Gastrocnemius medialis (tissue), 4 donors: ENCODE measurements around the gene ANXA8L1. TPM values are rescaled to one million over a fixed set of nuclear protein-coding genes. Genes with fewer than 3 reads are reported as not detected.
"Not testable (repeated sequence)": the region's sequence is repeated elsewhere in the genome, so short reads cannot be mapped to it uniquely, and the experiment has no call there.

ENCODE experiments used
- ATAC-seq, 2 donors: fragments of 150-250 bp; one replicate each; pipeline ENCODE4 v1.9.1; 2016
- DNase-seq, 2 donors: peaks; one replicate each; pipeline ENCODE4 v3.0.0-alpha.2; 2019
- H3K27ac ChIP-seq, 4 donors: fragments of 200-600 bp; sonication (generic); 1 replicate in 1 of 4; 2 replicates in 3 of 4; pipeline ENCODE4 v1.5.1; 2016 to 2018; ENCODE audit warnings: mild to moderate bottlenecking in 2 of 4, moderate library complexity in 1 of 4
- H3K27me3 ChIP-seq, 3 donors: fragments of 200-600 bp; sonication (generic) in 2 of 3; 1 replicate in 1 of 3; 2 replicates in 2 of 3; pipeline versions ENCODE4 v1.5.1 to v1.6.0; 2016 to 2019; ENCODE audit warnings: mild to moderate bottlenecking in 1 of 3, moderate library complexity in 1 of 3
- H3K36me3 ChIP-seq, 2 donors: fragments of 200-600 bp; sonication (generic) in 1 of 2; one replicate each; pipeline ENCODE4 v1.5.1; 2017 to 2018
- H3K4me1 ChIP-seq, 2 donors: fragments of 200-600 bp; sonication (generic) in 1 of 2; one replicate each; pipeline ENCODE4 v1.5.1; 2016 to 2017; ENCODE audit warnings: mild to moderate bottlenecking in 2 of 2
- H3K4me3 ChIP-seq, 4 donors: fragments of 200-600 bp; sonication (generic) in 3 of 4; 1 replicate in 1 of 4; 2 replicates in 3 of 4; pipeline ENCODE4 v1.5.1; 2016 to 2019; ENCODE audit warnings: mild to moderate bottlenecking in 2 of 4
- H3K9me3 ChIP-seq, 3 donors: fragments of 200-600 bp; sonication (generic) in 2 of 3; 1 replicate in 1 of 3; 2 replicates in 2 of 3; pipeline ENCODE4 v1.5.1; 2016 to 2019
- in situ Hi-C, 4 donors: fragments of 200-750 bp; cut with MboI; loops; one replicate each; pipeline versions ENCODE4 v1.15.0 to v1.8.0; 2017; ENCODE audit warnings: low sequenced_read_pairs in 4 of 4
- intact Hi-C: fragments of 100-400 bp; cut with DNase I; formaldehyde crosslinking; loops from one replicate; pipeline ENCODE4 v1.15.1; 2023; ENCODE audit warnings: low total_unique reads
- total RNA-seq, 4 donors: library from RNA; depleted of rRNA; stranded (reverse); fragments of >200 nt; gene quantifications; one replicate each; pipeline versions ENCODE4 v1.1.0 to v1.2.3, GENCODE V29; 2016
- TF ChIP-seq, protein P1 (sequence below), 5 experiments: fragments of 450-650 bp in 3 of 5; fragments of 200-600 bp in 2 of 5; sonication (generic) in 2 of 5; IDR thresholded peaks in 4 of 5; conservative IDR thresholded peaks in 1 of 5; 1 replicate in 4 of 5; 2 replicates in 1 of 5; pipeline ENCODE4 v1.5.1; 2016 to 2019; ENCODE audit warnings: antibody characterized with exemption in 5 of 5, mild to moderate bottlenecking in 3 of 5, moderate library complexity in 3 of 5

Gene ANXA8L1
- total RNA-seq, 4 donors from 2014 or later = not detected

DNA sequence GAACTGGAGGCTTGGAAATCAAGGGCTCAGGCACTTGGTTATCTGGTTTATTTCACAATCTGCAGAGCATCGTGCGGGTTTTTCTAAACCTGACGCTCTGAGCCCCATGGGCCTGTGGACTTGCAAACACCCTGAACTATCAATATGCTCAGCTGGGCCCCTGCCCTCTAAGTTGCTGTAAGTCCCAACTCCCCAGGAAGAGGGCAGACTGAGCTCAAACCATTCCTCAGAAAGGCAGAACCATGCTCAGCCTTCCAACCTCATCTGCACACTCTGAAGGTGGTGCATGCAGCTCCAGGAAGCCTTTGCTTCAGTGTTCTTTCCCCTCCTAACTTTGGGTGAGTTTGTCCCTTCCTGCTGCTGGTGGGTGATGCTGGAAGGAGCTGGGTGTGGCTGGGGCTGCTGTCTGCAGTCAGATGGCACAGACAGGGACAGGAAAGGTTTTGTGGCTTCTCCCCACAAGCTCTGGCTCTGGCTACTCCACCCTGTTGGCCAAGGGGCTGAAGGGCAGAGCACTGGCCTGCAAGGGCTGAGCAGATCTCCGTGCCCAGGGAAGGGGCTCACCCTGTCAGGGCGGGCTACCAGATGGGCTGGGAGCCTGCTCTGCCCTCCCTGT is 3.8 kb downstream of the ANXA8L1 start:
- H3K27ac ChIP-seq, in situ Hi-C loops, H3K36me3 ChIP-seq, DNase-seq, H3K4me1 ChIP-seq, H3K9me3 ChIP-seq, ATAC-seq, H3K4me3 ChIP-seq, intact Hi-C loops, H3K27me3 ChIP-seq: not testable (repeated sequence)

DNA sequence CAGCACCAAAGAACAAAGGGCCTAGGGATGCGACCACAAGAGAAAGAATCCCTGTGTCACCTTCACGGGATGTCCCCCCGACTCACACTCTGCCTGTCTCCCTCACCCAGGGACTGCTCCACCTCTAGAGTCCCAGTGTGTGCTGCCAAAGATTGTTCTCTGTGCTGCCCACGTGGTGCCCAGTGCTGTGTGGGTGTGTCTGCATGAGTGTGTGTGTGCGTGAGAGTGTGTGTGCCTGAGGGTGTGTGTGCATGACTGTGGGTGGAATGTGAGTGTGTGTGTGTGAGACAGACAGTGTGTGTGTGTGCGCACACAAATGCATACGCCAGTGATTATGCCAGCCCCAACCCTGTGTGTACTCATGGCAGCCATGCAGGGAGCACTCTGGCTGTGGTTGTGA is 10.3 kb downstream of the ANXA8L1 start:
- H3K4me3 ChIP-seq, H3K36me3 ChIP-seq, H3K27me3 ChIP-seq, H3K9me3 ChIP-seq, in situ Hi-C loops, intact Hi-C loops, ATAC-seq, H3K27ac ChIP-seq, H3K4me1 ChIP-seq, DNase-seq: not testable (repeated sequence)

DNA sequence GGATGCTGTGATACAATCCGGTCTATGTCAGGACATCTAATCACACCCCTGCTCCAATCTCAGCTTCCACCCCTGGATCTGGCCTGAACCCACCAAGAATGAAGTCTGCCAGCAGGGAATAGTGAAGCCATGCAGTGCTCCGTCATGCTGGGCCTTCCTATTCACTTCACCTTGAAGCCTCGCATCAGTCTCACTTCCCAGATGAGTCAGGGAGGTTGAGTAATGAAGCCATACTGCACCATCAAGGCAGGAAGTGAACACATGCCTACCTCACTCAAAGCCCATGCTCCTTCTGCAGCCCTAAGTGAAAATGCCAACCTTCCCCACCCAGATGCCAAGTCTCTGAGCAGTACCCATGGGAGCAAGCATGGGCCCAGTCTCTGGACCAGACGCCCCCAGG is 11.1 kb downstream of the ANXA8L1 start:
- in situ Hi-C loops, intact Hi-C loops, H3K4me3 ChIP-seq, ATAC-seq, H3K9me3 ChIP-seq, H3K27ac ChIP-seq, H3K27me3 ChIP-seq, DNase-seq, H3K4me1 ChIP-seq, H3K36me3 ChIP-seq: not testable (repeated sequence)

DNA sequence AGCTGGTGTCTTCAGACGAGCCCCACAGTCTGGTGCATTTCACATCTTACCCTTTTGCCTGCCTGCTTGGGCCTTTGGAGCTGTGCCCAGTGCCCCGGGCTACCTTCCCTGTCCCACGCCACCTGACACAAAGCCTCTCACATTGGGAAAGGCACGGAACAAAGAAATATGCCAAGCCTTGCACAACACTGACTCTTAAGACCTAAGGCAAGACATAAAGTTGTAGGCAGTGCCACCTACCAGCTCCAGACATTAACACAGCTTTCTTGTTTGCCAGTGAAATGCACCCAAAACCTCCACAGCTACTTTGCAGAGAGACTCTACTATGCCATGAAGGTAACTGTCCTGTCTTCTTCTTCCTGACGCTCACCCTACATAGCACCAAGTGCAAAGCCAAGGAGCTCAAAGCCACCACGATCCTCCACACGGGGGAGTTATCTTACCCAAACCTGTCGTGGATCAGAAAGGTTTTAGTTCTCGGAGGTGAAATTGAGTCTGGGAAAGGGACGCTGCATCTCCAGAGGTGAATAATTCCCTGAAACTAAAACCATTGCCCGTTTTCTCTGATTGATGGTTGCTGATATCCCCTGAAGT is 11.8 kb downstream of the ANXA8L1 start:
- H3K9me3 ChIP-seq, H3K27me3 ChIP-seq, in situ Hi-C loops, H3K27ac ChIP-seq, DNase-seq, ATAC-seq, H3K36me3 ChIP-seq, H3K4me3 ChIP-seq, intact Hi-C loops, H3K4me1 ChIP-seq: not testable (repeated sequence)

DNA sequence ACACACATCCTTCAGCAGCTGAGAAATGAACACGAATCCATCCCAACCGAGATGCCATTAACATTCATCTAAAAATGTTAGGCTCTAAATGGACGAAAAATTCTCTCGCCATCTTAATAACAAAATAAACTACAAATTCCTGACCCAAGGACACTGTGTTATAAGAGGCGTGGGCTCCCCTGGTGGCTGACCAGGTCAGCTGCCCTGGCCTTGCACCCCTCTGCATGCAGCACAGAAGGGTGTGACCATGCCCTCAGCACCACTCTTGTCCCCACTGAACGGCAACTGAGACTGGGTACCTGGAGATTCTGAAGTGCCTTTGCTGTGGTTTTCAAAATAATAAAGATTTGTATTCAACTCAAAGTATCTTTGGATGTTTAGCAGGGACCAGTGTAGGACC is 15.8 kb downstream of the ANXA8L1 start:
- H3K4me3 ChIP-seq, H3K9me3 ChIP-seq, H3K27me3 ChIP-seq, in situ Hi-C loops, ATAC-seq, H3K27ac ChIP-seq, H3K36me3 ChIP-seq, intact Hi-C loops, DNase-seq, H3K4me1 ChIP-seq: not testable (repeated sequence)

DNA sequence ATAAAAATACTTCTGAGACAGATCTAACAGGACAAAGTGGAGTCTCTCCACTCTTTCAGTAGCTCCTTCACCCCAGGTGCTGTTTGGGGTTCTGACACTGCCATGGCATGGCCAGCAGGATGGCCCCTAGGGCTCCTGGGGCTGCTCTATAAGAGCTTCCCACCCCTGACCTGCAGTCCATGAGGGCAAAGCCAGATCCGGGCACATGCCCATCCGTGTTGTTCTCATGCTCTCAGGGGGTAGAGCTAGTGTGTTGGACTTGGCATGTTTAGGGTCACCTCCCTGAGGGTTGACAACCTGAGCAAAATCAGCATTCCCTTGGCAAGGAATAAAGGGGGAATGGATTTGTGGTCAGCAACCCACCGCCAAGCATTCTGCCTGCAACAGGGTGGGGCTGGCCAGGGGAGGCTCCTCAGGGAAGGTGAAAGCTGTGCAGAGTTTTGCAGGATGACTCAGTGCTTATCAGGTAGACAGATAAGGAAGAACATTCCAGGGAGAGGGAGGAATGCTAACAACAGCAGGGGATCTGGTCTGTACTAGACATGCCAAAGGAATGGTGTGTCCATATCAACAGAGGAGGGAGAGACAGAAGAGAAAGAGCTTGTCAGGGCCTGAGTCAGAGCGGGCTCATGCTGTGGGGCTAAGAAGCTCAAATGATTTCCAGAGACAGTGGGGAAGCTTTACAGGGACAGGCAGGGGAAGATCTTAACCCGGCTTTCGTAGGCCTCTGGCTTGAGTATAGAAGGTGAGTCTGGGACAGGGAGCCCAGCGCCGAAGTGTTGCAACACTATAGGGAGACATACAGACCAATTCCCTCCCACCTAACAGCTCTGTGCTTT is 21.1 kb downstream of the ANXA8L1 start:
- H3K4me1 ChIP-seq = not testable (repeated sequence)

DNA sequence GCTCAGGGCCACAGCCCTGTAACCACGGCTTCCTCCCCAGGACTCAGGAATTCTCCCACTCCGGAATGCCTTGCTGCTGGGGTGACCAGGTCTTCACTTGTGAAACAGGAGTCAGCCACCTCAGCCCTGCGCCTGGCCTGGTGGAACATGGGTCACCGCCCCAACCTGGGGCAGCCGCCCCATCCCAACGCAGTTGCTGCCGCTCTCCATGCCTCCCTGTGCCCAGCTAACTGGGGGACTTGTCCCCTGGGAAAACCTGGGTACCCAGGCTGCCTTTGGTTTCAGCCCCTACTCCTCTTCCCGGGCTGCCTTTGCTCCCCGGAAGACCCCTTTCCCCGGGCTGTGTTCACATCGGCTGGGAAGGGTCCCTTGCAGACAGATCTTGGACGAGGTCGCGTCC is 22.2 kb downstream of the ANXA8L1 start:
- H3K4me1 ChIP-seq, H3K27me3 ChIP-seq, H3K9me3 ChIP-seq, intact Hi-C loops, ATAC-seq, H3K36me3 ChIP-seq, in situ Hi-C loops, DNase-seq, H3K27ac ChIP-seq: not testable (repeated sequence)
- peak overlapping the region in 1 of 4 donors; percentile 38 for H3K4me3 ChIP-seq

More for the DNA sequence above, 21.1 kb downstream of the ANXA8L1 start:
- H3K27ac ChIP-seq, DNase-seq, in situ Hi-C loops, ATAC-seq, H3K27me3 ChIP-seq, H3K36me3 ChIP-seq, H3K9me3 ChIP-seq, H3K4me3 ChIP-seq, intact Hi-C loops: not testable (repeated sequence)

DNA sequence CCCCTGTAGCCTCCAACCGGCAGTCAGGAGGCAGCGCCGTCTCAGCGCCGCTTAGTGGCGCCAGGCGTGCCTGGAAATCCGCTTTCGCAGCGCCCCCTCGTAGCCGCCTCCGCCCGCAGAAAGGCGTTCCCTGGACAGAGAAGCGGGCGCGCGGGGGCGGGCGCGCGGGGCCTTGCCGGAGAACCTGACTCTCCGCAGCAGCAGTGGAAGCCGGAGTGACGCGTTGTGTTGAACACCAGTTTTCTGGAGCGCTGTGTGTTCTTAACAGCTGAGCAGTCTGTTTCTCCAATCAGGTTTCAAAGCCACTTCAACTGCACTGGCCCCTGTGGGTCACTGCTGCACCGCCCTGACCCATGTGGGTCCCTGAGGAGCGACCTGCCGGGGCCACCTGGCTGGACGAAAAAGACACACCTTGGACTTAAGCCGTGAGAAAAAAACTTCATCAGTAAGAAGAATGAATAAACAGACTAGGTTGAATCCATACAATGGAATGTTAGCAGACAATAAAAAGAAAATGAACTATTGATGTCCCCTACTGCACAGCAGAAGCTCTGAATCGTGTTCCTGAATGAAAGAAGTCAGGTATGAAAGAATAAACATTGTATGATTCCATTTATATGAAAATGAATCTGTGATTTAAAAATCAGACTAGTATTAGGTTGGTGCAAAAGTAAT is 22.8 kb downstream of the ANXA8L1 start:
- peak overlapping the region; percentile 24 to 46 (median 38) for H3K4me3 ChIP-seq

DNA sequence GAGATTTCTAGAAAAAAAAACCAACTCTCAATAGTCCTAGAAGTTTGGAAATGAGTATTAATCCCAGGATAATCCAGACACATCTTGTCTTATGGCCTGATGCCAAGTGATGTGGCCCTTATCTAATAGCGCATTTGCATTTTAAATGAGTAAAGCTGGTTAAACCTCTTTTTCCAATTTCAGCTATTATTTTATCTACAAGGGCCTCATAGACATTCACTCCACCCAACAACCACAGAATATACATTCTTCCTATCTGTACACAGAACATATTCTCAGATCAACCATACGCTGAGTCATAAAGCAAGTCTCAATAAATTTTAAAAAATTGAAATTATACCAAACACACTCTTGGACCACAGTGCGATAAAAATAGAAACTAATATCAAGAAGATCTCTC is 34.0 kb downstream of the ANXA8L1 start:
- H3K4me3 ChIP-seq, ATAC-seq, DNase-seq, in situ Hi-C loops, H3K27me3 ChIP-seq, intact Hi-C loops, H3K9me3 ChIP-seq, H3K36me3 ChIP-seq, H3K4me1 ChIP-seq, H3K27ac ChIP-seq: not testable (repeated sequence)

More for the DNA sequence above, 22.8 kb downstream of the ANXA8L1 start:
- in situ Hi-C loops, H3K9me3 ChIP-seq, intact Hi-C loops, H3K4me1 ChIP-seq, H3K27ac ChIP-seq, H3K27me3 ChIP-seq, DNase-seq, H3K36me3 ChIP-seq: not testable (repeated sequence)
- TF ChIP-seq, protein P1, sequence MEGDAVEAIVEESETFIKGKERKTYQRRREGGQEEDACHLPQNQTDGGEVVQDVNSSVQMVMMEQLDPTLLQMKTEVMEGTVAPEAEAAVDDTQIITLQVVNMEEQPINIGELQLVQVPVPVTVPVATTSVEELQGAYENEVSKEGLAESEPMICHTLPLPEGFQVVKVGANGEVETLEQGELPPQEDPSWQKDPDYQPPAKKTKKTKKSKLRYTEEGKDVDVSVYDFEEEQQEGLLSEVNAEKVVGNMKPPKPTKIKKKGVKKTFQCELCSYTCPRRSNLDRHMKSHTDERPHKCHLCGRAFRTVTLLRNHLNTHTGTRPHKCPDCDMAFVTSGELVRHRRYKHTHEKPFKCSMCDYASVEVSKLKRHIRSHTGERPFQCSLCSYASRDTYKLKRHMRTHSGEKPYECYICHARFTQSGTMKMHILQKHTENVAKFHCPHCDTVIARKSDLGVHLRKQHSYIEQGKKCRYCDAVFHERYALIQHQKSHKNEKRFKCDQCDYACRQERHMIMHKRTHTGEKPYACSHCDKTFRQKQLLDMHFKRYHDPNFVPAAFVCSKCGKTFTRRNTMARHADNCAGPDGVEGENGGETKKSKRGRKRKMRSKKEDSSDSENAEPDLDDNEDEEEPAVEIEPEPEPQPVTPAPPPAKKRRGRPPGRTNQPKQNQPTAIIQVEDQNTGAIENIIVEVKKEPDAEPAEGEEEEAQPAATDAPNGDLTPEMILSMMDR (IDR thresholded peaks at IDR 0.05 in 4 of 5, conservative IDR thresholded peaks at IDR 0.05 in 1 of 5) = peak in 1 of 5 experiments; percentile 19
- peak in 1 of 2 donors; percentile 78 for ATAC-seq

DNA sequence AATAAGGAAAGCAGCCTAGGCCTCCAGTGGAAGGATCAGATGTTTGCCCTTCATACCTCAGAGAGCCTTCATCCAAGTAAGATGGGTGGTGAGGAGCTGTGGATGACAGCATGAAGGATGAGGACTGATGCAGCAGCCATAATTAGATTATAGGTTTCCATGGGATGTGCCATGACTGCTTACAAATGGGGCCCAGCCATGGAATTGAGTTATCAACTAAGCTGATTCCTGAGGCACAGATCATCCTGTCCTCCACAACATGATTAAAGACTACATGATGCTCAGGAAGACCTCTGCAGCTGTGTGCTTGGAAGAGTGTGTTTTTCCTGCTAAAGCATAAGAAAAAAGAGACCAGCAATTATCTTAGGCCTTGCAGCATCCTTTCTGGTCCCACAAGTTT is 35.5 kb downstream of the ANXA8L1 start:
- intact Hi-C loops, ATAC-seq, H3K4me1 ChIP-seq, DNase-seq, H3K9me3 ChIP-seq, in situ Hi-C loops, H3K27me3 ChIP-seq, H3K4me3 ChIP-seq, H3K27ac ChIP-seq, H3K36me3 ChIP-seq: not testable (repeated sequence)
